SH-SY5Y (cell line): ENCODE data around the gene MAGEH1.

Experiments
- GATA2 ChIP-seq: IDR thresholded peaks from 2 replicates; pipeline ENCODE4 v1.6.1; 2011; ENCODE audit warnings: mild to moderate bottlenecking, low read depth, low read length
- GATA3 ChIP-seq: IDR thresholded peaks from 2 replicates; pipeline ENCODE4 v1.6.1; 2011; ENCODE audit warnings: low read depth, mild to moderate bottlenecking, low read length, moderate library complexity

DNA sequence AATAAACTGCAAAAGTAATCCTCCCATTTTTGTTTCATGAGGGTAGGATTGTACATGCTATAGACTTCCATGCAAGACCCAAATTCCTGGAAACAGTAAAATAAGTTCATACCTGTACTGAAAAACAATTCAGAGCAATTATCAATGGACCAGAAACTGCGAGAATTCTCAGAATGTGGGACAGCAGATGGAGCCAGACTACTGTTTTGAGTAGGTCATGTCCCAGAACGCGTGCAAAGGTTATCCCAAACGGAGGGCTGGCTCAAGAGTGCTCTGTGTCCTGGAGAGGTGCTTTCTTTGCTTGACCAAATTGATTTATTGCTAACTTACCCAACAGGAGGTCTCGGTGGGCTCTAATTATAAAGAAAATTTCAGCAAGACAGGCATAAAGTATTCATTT, 1.7 kb upstream of the MAGEH1 start:
- TF ChIP-seq GATA2: no peak
- no peak for TF ChIP-seq GATA3
